ENCODE measurements around the gene ADAMTS15. TPM values are rescaled to one million over a fixed set of nuclear protein-coding genes. Genes with fewer than 3 reads are reported as not detected.

The ADAMTS15 gene
- total RNA-seq, 1 donor from 2014 or later = 13.8 TPM

DNA sequence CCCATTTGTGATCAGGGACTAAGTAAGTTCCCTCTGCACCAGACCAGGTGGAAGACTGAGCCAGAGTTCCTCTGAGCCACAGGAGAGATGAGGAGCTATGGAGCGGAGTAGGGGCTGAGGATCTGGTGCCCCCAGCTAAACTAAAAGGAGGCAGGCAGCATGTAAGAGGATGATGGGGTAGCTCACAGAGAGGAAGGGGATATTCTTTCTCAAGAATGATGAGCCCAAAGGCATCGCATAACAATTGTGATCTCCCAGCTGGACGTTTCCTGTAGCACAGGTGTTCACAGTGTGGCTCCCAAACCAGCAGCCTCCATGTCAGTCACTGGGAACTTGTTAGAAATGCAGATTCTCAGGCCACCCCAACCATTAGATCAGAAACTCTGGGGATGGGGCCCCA is 44.5 kb upstream of the ADAMTS15 start:
- Histone ChIP-seq H3K4me1 (ENCODE audit: insufficient read depth, low read length) (peaks cover 38% of the 10 kb centered on the region), H3K9ac (ENCODE audit: low read length) (peak overlapping the region; percentile 40), H4K20me1 (ENCODE audit: insufficient read depth, low read length) (no peaks in the 10 kb centered on the region), H2AFZ (ENCODE audit: low read depth, low read length) (no peak overlapping the region), H3K27me3 (ENCODE audit: insufficient read depth, low read length) (peaks cover 9% of the 10 kb centered on the region), H3K27ac (ENCODE audit: low read depth, low read length) (peak overlapping the region; percentile 68), H3K79me2 (ENCODE audit: insufficient read depth, low read length) (no peaks in the 10 kb centered on the region), H3K4me2 (ENCODE audit: low read length) (peak overlapping the region; percentile 84), H3K4me3 (ENCODE audit: insufficient read depth, low read depth, low read length) (no peak overlapping the region), H3K36me3 (ENCODE audit: insufficient read depth, low read length) (no peaks in the 10 kb centered on the region), H3K9me3 (ENCODE audit: insufficient read depth, low read depth, low read length) (no peaks in the 10 kb centered on the region)
- TF ChIP-seq EZH2 (IDR thresholded peaks at IDR 0.05; ENCODE audit: insufficient read depth, low read length) = no peak
- TF ChIP-seq, protein P1, sequence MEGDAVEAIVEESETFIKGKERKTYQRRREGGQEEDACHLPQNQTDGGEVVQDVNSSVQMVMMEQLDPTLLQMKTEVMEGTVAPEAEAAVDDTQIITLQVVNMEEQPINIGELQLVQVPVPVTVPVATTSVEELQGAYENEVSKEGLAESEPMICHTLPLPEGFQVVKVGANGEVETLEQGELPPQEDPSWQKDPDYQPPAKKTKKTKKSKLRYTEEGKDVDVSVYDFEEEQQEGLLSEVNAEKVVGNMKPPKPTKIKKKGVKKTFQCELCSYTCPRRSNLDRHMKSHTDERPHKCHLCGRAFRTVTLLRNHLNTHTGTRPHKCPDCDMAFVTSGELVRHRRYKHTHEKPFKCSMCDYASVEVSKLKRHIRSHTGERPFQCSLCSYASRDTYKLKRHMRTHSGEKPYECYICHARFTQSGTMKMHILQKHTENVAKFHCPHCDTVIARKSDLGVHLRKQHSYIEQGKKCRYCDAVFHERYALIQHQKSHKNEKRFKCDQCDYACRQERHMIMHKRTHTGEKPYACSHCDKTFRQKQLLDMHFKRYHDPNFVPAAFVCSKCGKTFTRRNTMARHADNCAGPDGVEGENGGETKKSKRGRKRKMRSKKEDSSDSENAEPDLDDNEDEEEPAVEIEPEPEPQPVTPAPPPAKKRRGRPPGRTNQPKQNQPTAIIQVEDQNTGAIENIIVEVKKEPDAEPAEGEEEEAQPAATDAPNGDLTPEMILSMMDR (IDR thresholded peaks at IDR 0.05; ENCODE audit: insufficient read depth, low read depth, low read length) = no peak
- H3K36me3 Mint-ChIP-seq (ENCODE audit: low read depth, unreplicated experiment) = no peaks in the 10 kb centered on the region
- FAIRE-seq = no peak
- no peak overlapping the region for H3K4me3 Mint-ChIP-seq (ENCODE audit: unreplicated experiment)
- peaks cover 36% of the 10 kb centered on the region for H3K27me3 Mint-ChIP-seq (ENCODE audit: low read depth, unreplicated experiment)
- no peak for DNase-seq (ENCODE audit: low read depth)
- peaks cover 30% of the 10 kb centered on the region for H3K4me1 Mint-ChIP-seq (ENCODE audit: low read depth, unreplicated experiment)
- no peak overlapping the region for H3K27ac Mint-ChIP-seq (ENCODE audit: unreplicated experiment)
- H3K9me3 Mint-ChIP-seq (ENCODE audit: unreplicated experiment) = no peaks in the 10 kb centered on the region

DNA sequence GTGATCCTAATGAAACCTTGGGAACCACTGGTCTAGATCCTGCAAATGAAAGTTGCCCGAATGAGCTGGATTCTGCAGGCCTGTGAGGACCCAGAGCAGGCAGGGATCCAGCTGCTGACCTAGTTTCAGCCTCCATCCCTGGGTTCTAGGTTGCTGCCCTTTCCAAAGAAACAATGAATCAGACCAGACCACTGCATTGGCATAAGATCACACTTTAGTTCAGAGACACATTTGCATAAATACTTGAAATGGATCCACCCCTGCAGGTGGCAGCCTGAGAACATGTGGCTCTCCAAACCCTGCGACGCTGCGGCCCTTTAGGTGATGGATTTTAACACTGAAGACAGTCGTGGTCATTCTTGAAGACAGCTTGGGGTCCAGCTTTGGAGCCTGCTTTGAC is 43.7 kb upstream of the ADAMTS15 start:
- Histone ChIP-seq H2AFZ (ENCODE audit: low read depth, low read length) (no peak overlapping the region), H3K27me3 (ENCODE audit: insufficient read depth, low read length) (peaks cover 8% of the 10 kb centered on the region), H3K79me2 (ENCODE audit: insufficient read depth, low read length) (no peaks in the 10 kb centered on the region), H4K20me1 (ENCODE audit: insufficient read depth, low read length) (no peaks in the 10 kb centered on the region), H3K4me3 (ENCODE audit: insufficient read depth, low read depth, low read length) (no peak overlapping the region), H3K4me2 (ENCODE audit: low read length) (no peak overlapping the region), H3K27ac (ENCODE audit: low read depth, low read length) (no peak overlapping the region), H3K4me1 (ENCODE audit: insufficient read depth, low read length) (peaks cover 38% of the 10 kb centered on the region), H3K9ac (ENCODE audit: low read length) (no peak overlapping the region), H3K36me3 (ENCODE audit: insufficient read depth, low read length) (no peaks in the 10 kb centered on the region), H3K9me3 (ENCODE audit: insufficient read depth, low read depth, low read length) (no peaks in the 10 kb centered on the region)
- Mint-ChIP-seq H3K36me3 (ENCODE audit: low read depth, unreplicated experiment) (no peaks in the 10 kb centered on the region), H3K4me1 (ENCODE audit: low read depth, unreplicated experiment) (peaks cover 30% of the 10 kb centered on the region), H3K4me3 (ENCODE audit: unreplicated experiment) (no peak overlapping the region), H3K27ac (ENCODE audit: unreplicated experiment) (no peak overlapping the region), H3K9me3 (ENCODE audit: unreplicated experiment) (peaks cover 5% of the 10 kb centered on the region), H3K27me3 (ENCODE audit: low read depth, unreplicated experiment) (peaks cover 44% of the 10 kb centered on the region)
- DNase-seq (ENCODE audit: low read depth) (no peak), FAIRE-seq (no peak)
- no peak for TF ChIP-seq EZH2 (IDR thresholded peaks at IDR 0.05; ENCODE audit: insufficient read depth, low read length)
- TF ChIP-seq, protein P1 (IDR thresholded peaks at IDR 0.05; ENCODE audit: insufficient read depth, low read depth, low read length) = no peak

DNA sequence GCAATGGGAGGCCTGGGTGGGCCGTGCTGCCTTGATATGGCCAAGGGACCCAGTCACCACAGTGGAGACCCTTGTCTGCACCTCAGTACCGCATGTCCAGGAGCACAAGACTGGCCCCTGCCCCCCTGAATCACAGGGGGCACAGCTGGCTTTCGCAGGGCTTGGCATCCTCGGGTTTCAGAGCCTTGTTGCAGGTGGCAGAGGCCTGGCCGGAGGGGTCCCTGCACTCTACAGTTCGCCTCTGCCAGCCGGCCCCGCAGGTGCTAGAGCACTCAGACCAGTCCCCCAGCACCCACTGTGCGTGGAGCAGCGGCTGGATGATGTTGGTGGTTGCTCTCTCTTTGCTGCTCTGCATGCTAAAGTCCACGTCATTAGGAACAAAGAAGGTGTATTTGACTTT is 43.0 kb upstream of the ADAMTS15 start:
- peaks cover 5% of the 10 kb centered on the region for H3K9me3 Mint-ChIP-seq (ENCODE audit: unreplicated experiment)
- Histone ChIP-seq H4K20me1 (ENCODE audit: insufficient read depth, low read length) (no peaks in the 10 kb centered on the region), H3K4me2 (ENCODE audit: low read length) (no peak overlapping the region), H3K79me2 (ENCODE audit: insufficient read depth, low read length) (no peaks in the 10 kb centered on the region), H3K27me3 (ENCODE audit: insufficient read depth, low read length) (peaks cover 10% of the 10 kb centered on the region), H3K9me3 (ENCODE audit: insufficient read depth, low read depth, low read length) (no peaks in the 10 kb centered on the region), H2AFZ (ENCODE audit: low read depth, low read length) (no peak overlapping the region), H3K27ac (ENCODE audit: low read depth, low read length) (no peak overlapping the region), H3K9ac (ENCODE audit: low read length) (no peak overlapping the region), H3K4me1 (ENCODE audit: insufficient read depth, low read length) (peaks cover 35% of the 10 kb centered on the region), H3K36me3 (ENCODE audit: insufficient read depth, low read length) (no peaks in the 10 kb centered on the region), H3K4me3 (ENCODE audit: insufficient read depth, low read depth, low read length) (no peak overlapping the region)
- H3K27me3 Mint-ChIP-seq (ENCODE audit: low read depth, unreplicated experiment) = peaks cover 44% of the 10 kb centered on the region
- H3K27ac Mint-ChIP-seq (ENCODE audit: unreplicated experiment) = no peak overlapping the region
- FAIRE-seq = no peak
- DNase-seq (ENCODE audit: low read depth) = no peak
- peaks cover 29% of the 10 kb centered on the region for H3K4me1 Mint-ChIP-seq (ENCODE audit: low read depth, unreplicated experiment)
- no peak for TF ChIP-seq EZH2 (IDR thresholded peaks at IDR 0.05; ENCODE audit: insufficient read depth, low read length)
- TF ChIP-seq, protein P1 (IDR thresholded peaks at IDR 0.05; ENCODE audit: insufficient read depth, low read depth, low read length) = no peak
- no peak overlapping the region for H3K4me3 Mint-ChIP-seq (ENCODE audit: unreplicated experiment)
- H3K36me3 Mint-ChIP-seq (ENCODE audit: low read depth, unreplicated experiment) = no peaks in the 10 kb centered on the region
